Body of pancreas (tissue), 4 donors: Measurements from ENCODE around the gene CDKAL1.

Experiments
- POLR2A ChIP-seq, 3 donors: fragments of 450-650 bp; IDR thresholded peaks; one replicate each; pipeline ENCODE4 v1.6.1; 2016; ENCODE audit warnings: antibody characterized with exemption in 3 of 3, mild to moderate bottlenecking in 2 of 3
- TF ChIP-seq, protein P1 (sequence below), 7 experiments: fragments of 450-650 bp in 4 of 7; fragments of 200-600 bp in 3 of 7; sonication (generic) in 3 of 7; IDR thresholded peaks; one replicate each; pipeline ENCODE4 v1.5.1; 2016 to 2019; ENCODE audit warnings: antibody characterized with exemption in 7 of 7

DNA sequence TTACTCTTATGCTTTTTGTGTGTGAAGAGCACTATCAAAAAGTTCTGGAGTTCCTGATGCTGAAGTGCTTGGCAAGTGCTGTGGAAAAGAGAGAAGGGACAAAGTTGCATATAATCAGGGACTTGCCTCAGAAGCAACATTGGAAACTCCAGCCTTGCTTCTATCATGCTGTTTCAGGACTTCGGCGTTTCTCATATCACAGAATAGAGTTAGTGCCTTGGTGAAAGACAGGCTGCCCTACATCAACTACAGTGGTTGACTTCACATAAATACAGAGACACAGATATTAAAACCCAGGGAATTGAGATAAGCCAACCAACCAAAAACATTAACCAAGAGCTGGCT is 36.2 kb upstream of the CDKAL1 start:
- no peak for TF ChIP-seq POLR2A (IDR thresholded peaks at IDR 0.05)
- TF ChIP-seq, protein P1, sequence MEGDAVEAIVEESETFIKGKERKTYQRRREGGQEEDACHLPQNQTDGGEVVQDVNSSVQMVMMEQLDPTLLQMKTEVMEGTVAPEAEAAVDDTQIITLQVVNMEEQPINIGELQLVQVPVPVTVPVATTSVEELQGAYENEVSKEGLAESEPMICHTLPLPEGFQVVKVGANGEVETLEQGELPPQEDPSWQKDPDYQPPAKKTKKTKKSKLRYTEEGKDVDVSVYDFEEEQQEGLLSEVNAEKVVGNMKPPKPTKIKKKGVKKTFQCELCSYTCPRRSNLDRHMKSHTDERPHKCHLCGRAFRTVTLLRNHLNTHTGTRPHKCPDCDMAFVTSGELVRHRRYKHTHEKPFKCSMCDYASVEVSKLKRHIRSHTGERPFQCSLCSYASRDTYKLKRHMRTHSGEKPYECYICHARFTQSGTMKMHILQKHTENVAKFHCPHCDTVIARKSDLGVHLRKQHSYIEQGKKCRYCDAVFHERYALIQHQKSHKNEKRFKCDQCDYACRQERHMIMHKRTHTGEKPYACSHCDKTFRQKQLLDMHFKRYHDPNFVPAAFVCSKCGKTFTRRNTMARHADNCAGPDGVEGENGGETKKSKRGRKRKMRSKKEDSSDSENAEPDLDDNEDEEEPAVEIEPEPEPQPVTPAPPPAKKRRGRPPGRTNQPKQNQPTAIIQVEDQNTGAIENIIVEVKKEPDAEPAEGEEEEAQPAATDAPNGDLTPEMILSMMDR (IDR thresholded peaks at IDR 0.05): no peak
